ENCODE data around the gene PMEPA1. TPM values are rescaled to one million over a fixed set of nuclear protein-coding genes. Genes with fewer than 3 reads are reported as not detected.

PMEPA1 gene
- total RNA-seq, 2 experiments from 2014 or later, result 15.7 to 18.0 TPM

DNA sequence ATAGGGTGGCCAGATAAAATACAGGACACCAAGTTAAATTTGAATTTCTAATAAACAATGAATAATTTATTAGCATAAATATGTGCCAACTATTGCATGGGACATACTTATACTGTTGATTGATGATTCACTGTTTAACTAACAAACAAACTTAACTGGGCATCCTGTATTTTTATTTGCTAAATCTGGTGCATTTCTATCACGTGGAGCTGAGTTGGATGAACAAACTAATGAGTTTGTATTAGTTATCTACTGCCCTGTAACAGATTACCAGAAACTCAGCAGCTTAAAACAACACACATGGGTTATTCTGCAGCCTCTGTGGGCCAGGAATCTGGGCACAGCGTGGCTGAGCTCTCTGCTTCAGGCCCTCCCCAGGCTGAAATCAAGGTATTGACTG lies 28.2 kb upstream of the PMEPA1 start:
- H3K4me1 ChIP-seq (ENCODE audit: insufficient read depth, low read length), result no peaks in the 10 kb centered on the region
- no peaks in the 10 kb centered on the region for H3K9me3 Mint-ChIP-seq
- CTCF ChIA-PET, result no interaction called here
- intact Hi-C loops (cut with DNase I, micrococcal nuclease), result no loop called here
- DNase-seq (no peak), ATAC-seq (ENCODE audit: poor library complexity) (no peak)
- TF ChIP-seq, protein P1, sequence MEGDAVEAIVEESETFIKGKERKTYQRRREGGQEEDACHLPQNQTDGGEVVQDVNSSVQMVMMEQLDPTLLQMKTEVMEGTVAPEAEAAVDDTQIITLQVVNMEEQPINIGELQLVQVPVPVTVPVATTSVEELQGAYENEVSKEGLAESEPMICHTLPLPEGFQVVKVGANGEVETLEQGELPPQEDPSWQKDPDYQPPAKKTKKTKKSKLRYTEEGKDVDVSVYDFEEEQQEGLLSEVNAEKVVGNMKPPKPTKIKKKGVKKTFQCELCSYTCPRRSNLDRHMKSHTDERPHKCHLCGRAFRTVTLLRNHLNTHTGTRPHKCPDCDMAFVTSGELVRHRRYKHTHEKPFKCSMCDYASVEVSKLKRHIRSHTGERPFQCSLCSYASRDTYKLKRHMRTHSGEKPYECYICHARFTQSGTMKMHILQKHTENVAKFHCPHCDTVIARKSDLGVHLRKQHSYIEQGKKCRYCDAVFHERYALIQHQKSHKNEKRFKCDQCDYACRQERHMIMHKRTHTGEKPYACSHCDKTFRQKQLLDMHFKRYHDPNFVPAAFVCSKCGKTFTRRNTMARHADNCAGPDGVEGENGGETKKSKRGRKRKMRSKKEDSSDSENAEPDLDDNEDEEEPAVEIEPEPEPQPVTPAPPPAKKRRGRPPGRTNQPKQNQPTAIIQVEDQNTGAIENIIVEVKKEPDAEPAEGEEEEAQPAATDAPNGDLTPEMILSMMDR (IDR thresholded peaks at IDR 0.05), result no peak
- no peak overlapping the region for H3K27ac Mint-ChIP-seq
- no peaks in the 10 kb centered on the region for H3K36me3 ChIP-seq (ENCODE audit: insufficient read depth, low read length)
- no peaks in the 10 kb centered on the region for H3K9me3 ChIP-seq (ENCODE audit: control insufficient read depth in 1 of 2, insufficient read depth in 1 of 2, low read length in 2 of 2)
- no peaks in the 10 kb centered on the region for H3K4me1 Mint-ChIP-seq (ENCODE audit: low read depth)
- POLR2A ChIA-PET, result no interaction called here
- H3K27me3 Mint-ChIP-seq, result peaks cover 14% of the 10 kb centered on the region
- no peak overlapping the region for H3K27ac ChIP-seq (ENCODE audit: low read depth in 1 of 2, low read length in 2 of 2)
- no peaks in the 10 kb centered on the region for H3K36me3 Mint-ChIP-seq (ENCODE audit: low read depth)
- H3K4me3 ChIP-seq (ENCODE audit: low read length), result no peak overlapping the region
- H3K27me3 ChIP-seq (ENCODE audit: control insufficient read depth in 1 of 2, insufficient read depth in 2 of 2, low read length in 2 of 2), result peaks cover 3 to 5% of the 10 kb centered on the region in 2 experiments
- no peak overlapping the region for H3K4me3 Mint-ChIP-seq

GRCh38 chr20:57737349-57737748 lies 27.5 kb upstream of the PMEPA1 start:
- Histone ChIP-seq H3K9me3 (ENCODE audit: control insufficient read depth in 1 of 2, insufficient read depth in 1 of 2, low read length in 2 of 2) (no peaks in the 10 kb centered on the region), H3K4me1 (ENCODE audit: insufficient read depth, low read length) (no peaks in the 10 kb centered on the region), H3K27me3 (ENCODE audit: control insufficient read depth in 1 of 2, insufficient read depth in 2 of 2, low read length in 2 of 2) (peaks cover 3 to 5% of the 10 kb centered on the region in 2 experiments), H3K4me3 (ENCODE audit: low read length) (no peak overlapping the region), H3K27ac (ENCODE audit: low read depth in 1 of 2, low read length in 2 of 2) (no peak overlapping the region), H3K36me3 (ENCODE audit: insufficient read depth, low read length) (no peaks in the 10 kb centered on the region)
- Mint-ChIP-seq H3K4me3 (no peak overlapping the region), H3K27ac (no peak overlapping the region), H3K9me3 (no peaks in the 10 kb centered on the region), H3K36me3 (ENCODE audit: low read depth) (no peaks in the 10 kb centered on the region), H3K27me3 (peaks cover 14% of the 10 kb centered on the region), H3K4me1 (ENCODE audit: low read depth) (no peaks in the 10 kb centered on the region)
- TF ChIP-seq, protein P1 (IDR thresholded peaks at IDR 0.05), result no peak
- DNase-seq (no peak), ATAC-seq (ENCODE audit: poor library complexity) (no peak)
- CTCF ChIA-PET, result no interaction called here
- POLR2A ChIA-PET, result no interaction called here
- intact Hi-C loops (cut with DNase I, micrococcal nuclease), result no loop called here

DNA sequence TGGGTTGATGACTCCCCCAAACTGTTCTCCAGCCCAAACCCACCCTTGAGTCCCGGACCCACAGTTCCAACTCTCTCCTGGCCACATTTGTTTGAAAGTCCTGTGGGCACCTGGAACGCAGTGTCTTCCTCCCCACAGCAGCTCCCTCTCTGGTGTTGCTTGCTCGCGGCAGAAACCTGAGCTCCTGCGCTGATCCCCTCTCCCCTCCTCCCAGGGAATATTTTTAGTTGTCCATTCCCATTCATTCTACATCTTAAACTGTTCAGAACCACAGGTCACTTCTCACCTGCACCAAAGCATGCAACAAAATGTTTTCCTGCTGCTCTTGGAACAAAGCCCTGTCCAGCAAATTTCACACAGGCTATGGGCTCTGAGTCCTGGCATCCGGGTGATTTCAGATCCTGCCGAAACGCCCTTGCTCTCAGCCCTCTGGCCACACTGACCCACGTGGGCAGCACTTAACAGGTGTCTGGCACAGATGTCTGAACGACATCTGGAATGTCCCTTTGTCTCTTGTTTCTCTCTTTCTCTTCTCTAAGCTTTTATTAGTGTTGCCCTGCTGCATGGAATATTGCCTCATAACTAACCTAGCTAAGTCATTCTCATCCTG lies 27.0 kb upstream of the PMEPA1 start:
- Mint-ChIP-seq H3K9me3 (no peaks in the 10 kb centered on the region), H3K27me3 (peaks cover 14% of the 10 kb centered on the region), H3K4me1 (ENCODE audit: low read depth) (no peaks in the 10 kb centered on the region), H3K36me3 (ENCODE audit: low read depth) (no peaks in the 10 kb centered on the region), H3K27ac (no peak overlapping the region), H3K4me3 (no peak overlapping the region)
- no peak for DNase-seq
- CTCF ChIA-PET, result no interaction called here
- H3K4me3 ChIP-seq (ENCODE audit: low read length), result no peak overlapping the region
- no peaks in the 10 kb centered on the region for H3K9me3 ChIP-seq (ENCODE audit: control insufficient read depth in 1 of 2, insufficient read depth in 1 of 2, low read length in 2 of 2)
- no peak for ATAC-seq (ENCODE audit: poor library complexity)
- intact Hi-C loops (cut with DNase I, micrococcal nuclease), result no loop called here
- TF ChIP-seq, protein P1 (IDR thresholded peaks at IDR 0.05), result no peak
- no peaks in the 10 kb centered on the region for H3K4me1 ChIP-seq (ENCODE audit: insufficient read depth, low read length)
- H3K36me3 ChIP-seq (ENCODE audit: insufficient read depth, low read length), result no peaks in the 10 kb centered on the region
- POLR2A ChIA-PET, result no interaction called here
- H3K27me3 ChIP-seq (ENCODE audit: control insufficient read depth in 1 of 2, insufficient read depth in 2 of 2, low read length in 2 of 2), result peaks cover 3 to 5% of the 10 kb centered on the region in 2 experiments
- no peak overlapping the region for H3K27ac ChIP-seq (ENCODE audit: low read depth in 1 of 2, low read length in 2 of 2)

Data from CD4-positive, alpha-beta T cell (primary cell).